Chondrocyte (in vitro differentiated cells): Measurements from ENCODE around the gene DDX20. TPM values are rescaled to one million over a fixed set of nuclear protein-coding genes. Genes with fewer than 3 reads are reported as not detected.
A peak's percentile ranks its signal among the peaks of the same experiment; 100 is the strongest.

Source experiments
- DNase-seq: peaks from one replicate; pipeline ENCODE4 v3.0.0; 2021; ENCODE audit warnings: mixed read lengths, low spot score
- H3K27ac Mint-ChIP-seq: one replicate; pipeline ENCODE4 v1.8.0; 2021; ENCODE audit warnings: mild to moderate bottlenecking, moderate library complexity, mixed read lengths; ENCODE audit not compliant: unreplicated experiment
- H3K27me3 Mint-ChIP-seq: 2 replicates; pipeline ENCODE4 v1.8.0; 2021; ENCODE audit warnings: low read depth, mixed read lengths
- H3K36me3 Mint-ChIP-seq: 2 replicates; pipeline ENCODE4 v1.8.0; 2021; ENCODE audit warnings: low read depth, mixed read lengths
- H3K4me1 Mint-ChIP-seq: 2 replicates; pipeline ENCODE4 v1.8.0; 2021; ENCODE audit warnings: low read depth, mild to moderate bottlenecking, mixed read lengths
- H3K4me3 Mint-ChIP-seq: one replicate; pipeline ENCODE4 v1.8.0; 2021; ENCODE audit warnings: mild to moderate bottlenecking, moderate library complexity, mixed read lengths; ENCODE audit not compliant: unreplicated experiment
- H3K9me3 Mint-ChIP-seq: 2 replicates; pipeline ENCODE4 v1.8.0; 2021; ENCODE audit warnings: low read depth, mixed read lengths
- CTCF ChIP-seq: fragments of 200-600 bp; sonication (generic); IDR thresholded peaks from 2 replicates; pipeline ENCODE4 v1.5.0; 2021; ENCODE audit warnings: antibody characterized with exemption, mild to moderate bottlenecking, moderate library complexity
- total RNA-seq: library from RNA; stranded (reverse); gene quantifications from 3 replicates; pipeline ENCODE4 v1.2.1, GENCODE V29; 2021

DDX20 gene
- total RNA-seq, 1 donor from 2014 or later, result 10.7 TPM

- H3K4me1 Mint-ChIP-seq, result peaks cover 3% of the 10 kb centered on the region
- no peaks in the 10 kb centered on the region for H3K9me3 Mint-ChIP-seq
- peak overlapping the region; percentile 74 for H3K27ac Mint-ChIP-seq
- TF ChIP-seq CTCF, result no peak
- no peak overlapping the region for H3K4me3 Mint-ChIP-seq
- DNase-seq, result no peak
- H3K27me3 Mint-ChIP-seq, result no peaks in the 10 kb centered on the region
- no peaks in the 10 kb centered on the region for H3K36me3 Mint-ChIP-seq
These were observed 21.7 kb upstream of the DDX20 start for GRCh38 chr1:111733992-111734341.

DNA sequence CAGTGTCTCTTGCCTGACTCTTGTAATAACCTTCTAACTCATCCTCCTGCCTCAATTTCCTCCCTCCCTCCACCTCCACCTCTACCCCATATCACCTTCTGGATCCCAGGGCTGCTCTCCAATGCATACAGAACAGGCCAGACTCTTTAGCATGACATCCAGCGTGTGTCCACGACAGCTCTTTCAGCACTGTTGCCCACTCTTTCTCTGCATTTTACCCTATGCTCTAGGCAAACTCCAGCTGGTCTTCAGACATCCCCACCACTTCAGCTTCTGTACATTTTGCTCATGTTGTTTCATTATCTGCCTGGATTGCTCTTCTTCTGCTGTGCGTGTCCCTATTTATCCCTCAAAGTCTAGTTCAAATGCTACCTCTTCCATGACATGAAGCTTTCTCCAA is 21.3 kb upstream of the DDX20 start:
- no peak for DNase-seq
- Mint-ChIP-seq H3K4me3 (no peak overlapping the region), H3K9me3 (no peaks in the 10 kb centered on the region), H3K4me1 (peaks cover 3% of the 10 kb centered on the region), H3K27ac (no peak overlapping the region), H3K27me3 (no peaks in the 10 kb centered on the region), H3K36me3 (no peaks in the 10 kb centered on the region)
- TF ChIP-seq CTCF, result no peak

DNA sequence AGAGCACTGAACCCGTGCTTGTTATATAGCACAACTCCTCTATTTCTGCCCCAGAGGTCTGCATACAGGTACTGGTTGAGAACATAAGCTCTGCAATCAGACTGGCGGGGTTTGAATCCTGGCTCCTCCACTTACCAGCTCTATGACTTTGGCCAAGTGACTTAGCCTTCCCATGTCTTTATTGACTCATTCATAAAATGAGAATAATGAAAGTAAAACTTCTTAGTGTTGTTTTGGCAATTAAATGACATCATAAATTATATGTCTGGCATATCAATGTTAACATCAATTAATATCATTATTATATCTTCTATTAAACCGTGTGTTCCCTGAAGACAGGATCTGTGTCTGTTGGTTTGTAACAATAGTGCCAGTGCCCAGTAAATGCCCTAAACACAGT is 20.8 kb upstream of the DDX20 start:
- no peaks in the 10 kb centered on the region for H3K9me3 Mint-ChIP-seq
- no peaks in the 10 kb centered on the region for H3K36me3 Mint-ChIP-seq
- TF ChIP-seq CTCF, result no peak
- no peak overlapping the region for H3K27ac Mint-ChIP-seq
- no peak for DNase-seq
- H3K4me1 Mint-ChIP-seq, result peaks cover 5% of the 10 kb centered on the region
- H3K27me3 Mint-ChIP-seq, result no peaks in the 10 kb centered on the region
- H3K4me3 Mint-ChIP-seq, result no peak overlapping the region

- Mint-ChIP-seq H3K27me3 (no peaks in the 10 kb centered on the region), H3K9me3 (no peaks in the 10 kb centered on the region), H3K4me3 (no peak overlapping the region), H3K4me1 (peaks cover 7% of the 10 kb centered on the region), H3K36me3 (no peaks in the 10 kb centered on the region), H3K27ac (no peak overlapping the region)
- TF ChIP-seq CTCF, result no peak
- no peak for DNase-seq
These were observed 20.4 kb upstream of the DDX20 start for GRCh38 chr1:111735321-111735720.

DNA sequence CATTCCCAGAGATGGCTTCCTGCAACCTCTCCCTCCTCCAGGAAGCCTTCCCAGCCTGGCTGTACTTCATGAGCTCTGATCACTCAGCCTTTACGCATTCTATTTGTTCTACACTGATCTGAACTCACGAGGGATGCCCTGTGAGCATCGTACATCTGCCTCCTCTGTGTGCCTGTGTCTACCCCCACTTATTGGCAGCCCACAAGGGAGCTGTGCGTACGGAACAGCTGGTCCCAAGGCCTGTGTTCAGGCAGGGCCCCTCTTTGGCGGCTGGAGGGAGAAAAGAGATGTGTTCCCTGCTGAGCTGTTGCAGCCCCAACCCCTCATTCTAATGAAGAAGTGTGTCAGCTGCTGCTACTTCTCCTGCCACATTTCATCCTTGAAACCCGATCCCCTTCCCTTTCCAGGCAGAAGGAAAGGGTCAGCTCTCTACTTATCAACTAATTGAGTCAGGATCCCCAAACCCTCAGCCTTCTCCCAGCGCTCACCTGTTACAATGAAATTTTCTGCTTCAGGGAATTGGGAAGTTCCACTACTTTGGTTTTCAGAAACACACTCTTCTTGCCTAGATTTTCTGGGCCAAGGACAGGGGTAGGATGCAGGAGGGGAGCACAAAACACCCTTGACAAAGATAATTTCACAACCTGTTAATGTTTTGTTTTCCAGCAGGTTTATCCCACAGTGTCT is 19.7 kb upstream of the DDX20 start:
- DNase-seq, result no peak
- H3K27ac Mint-ChIP-seq, result no peak overlapping the region

More for the DNA sequence above, 19.7 kb upstream of the DDX20 start:
- H3K36me3 Mint-ChIP-seq, result no peaks in the 10 kb centered on the region
- H3K4me1 Mint-ChIP-seq, result peaks cover 11% of the 10 kb centered on the region
- H3K27me3 Mint-ChIP-seq, result no peaks in the 10 kb centered on the region
- H3K4me3 Mint-ChIP-seq, result no peak overlapping the region
- TF ChIP-seq CTCF, result no peak
- no peaks in the 10 kb centered on the region for H3K9me3 Mint-ChIP-seq
